Testis (tissue), 2 donors: ENCODE results near the gene GPHN.

Experiments
- CTCF ChIP-seq, 3 experiments: fragments of 450-650 bp in 2 of 3; fragments of 200-600 bp in 1 of 3; sonication (generic) in 1 of 3; IDR thresholded peaks; one replicate each; pipeline ENCODE4 v1.5.1; 2016 to 2019; ENCODE audit warnings: antibody characterized with exemption in 3 of 3, mild to moderate bottlenecking in 2 of 3, moderate library complexity in 1 of 3
- POLR2A ChIP-seq: fragments of 450-650 bp; IDR thresholded peaks from one replicate; pipeline ENCODE4 v1.6.1; 2017; ENCODE audit warnings: antibody characterized with exemption, mild to moderate bottlenecking, moderate library complexity

GRCh38 chr14:66540038-66540437 is 32.1 kb downstream of the GPHN start:
- no peak for TF ChIP-seq CTCF (IDR thresholded peaks at IDR 0.05)
- TF ChIP-seq POLR2A, result no peak
